GM19438 (cell line): ENCODE data around the gene TARS3.
A peak's percentile ranks its signal among the peaks of the same experiment; 100 is the strongest.
"Not testable (repeated sequence)": the region's sequence is repeated elsewhere in the genome, so short reads cannot be mapped to it uniquely, and the experiment has no call there.

ENCODE experiments used
- ATAC-seq: cut with Tn5 transposase; IDR thresholded peaks from one replicate; pipeline ENCODE4 v1.9.1; 2021; ENCODE audit warnings: low read depth; ENCODE audit not compliant: unreplicated experiment

The TARS3 gene

DNA sequence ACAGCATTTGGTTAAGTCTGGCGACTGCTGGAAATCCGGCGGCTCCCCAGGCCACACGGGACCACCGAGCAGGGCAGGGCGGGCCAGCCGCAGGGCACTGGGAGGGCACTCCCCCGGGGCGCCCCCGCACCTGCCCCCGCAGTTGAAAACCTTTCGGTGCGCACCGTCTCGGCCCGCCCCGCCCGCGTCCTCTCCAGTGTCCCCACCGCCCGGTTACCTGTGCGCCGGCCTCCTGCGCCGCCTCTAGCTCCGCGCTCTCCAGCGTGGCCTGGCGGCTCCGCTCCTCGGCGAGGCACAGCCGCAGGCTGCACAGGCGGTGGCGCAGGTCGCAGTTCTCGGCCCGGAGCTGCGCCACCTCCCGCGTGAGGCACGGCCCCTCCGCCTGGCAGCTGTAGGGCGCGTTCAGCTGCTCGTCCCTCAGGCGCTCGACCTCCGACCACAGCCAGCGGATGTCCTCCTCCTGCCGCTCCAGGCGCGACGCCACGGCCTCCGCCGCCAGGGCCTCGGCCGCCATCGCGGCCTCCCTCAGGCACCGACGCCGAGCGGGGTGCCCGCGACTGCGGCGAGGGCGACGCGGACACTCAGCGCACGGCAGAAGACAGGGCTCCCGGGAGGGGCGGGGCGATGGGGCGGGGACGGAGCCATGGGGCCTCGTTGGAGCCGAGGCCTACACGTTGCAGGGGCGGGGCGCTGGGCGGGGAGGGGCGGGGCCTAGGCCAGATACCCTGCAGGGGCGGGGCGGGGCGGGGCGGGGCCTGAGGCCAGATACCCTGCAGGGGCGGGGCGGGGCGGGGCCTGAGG lies at the start of gene TARS3:
Gene TARS3 (minus strand): TSS at position 600 of the 801 bp plus-strand sequence. CDS start 86 bp downstream, at position 514.
- peak; percentile 81 for ATAC-seq

- no peak for ATAC-seq
Measured at GRCh38 chr15:101773496-101774100, 49.3 kb upstream of the TARS3 start.

DNA sequence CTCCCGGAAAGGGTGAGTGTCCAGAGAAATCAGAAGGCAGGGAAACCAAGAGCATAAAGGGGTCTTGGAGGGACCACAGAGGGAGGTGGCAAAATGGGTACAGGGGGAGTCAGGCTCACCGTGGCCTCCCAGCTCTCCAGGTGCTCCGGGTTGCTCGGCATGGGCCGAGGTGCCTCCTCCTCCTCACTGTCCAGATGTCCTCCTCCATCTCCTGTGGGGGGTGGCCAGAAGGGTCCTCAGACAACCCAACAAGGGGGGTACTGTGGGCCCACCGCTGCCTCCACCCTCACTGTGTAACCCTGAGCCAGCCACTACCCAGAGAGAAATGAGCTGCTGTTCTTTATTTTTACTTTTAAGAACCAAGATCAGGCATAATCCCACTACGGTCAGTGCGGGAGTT lies 48.6 kb upstream of the TARS3 start:
- no peak for ATAC-seq

DNA sequence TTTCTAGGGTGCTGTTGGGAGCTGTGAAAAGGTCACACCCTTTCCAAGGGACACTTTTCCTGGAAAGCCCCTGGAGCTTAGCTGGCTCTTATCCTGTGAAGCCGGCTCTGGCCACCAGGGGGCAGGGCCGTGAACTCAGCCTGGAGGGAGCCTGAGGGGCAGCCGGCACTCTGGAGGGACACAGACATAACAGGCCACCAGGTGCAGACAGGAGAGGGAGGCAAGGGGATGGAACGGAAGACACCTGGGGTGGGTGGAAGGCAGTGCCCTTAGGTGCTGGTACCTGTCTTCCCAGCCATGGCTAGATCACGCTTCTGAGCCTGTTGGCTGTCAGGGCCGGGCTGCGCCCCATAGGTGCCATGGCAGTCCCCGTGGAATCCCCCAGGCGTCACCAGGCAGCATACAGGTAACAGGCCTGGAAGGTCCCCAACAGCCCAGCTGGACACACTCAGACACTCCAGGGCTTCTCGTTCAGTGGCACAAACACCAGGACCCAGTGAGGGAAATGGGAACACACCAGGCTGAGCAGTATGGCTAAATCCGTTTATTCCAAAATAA lies 42.9 kb upstream of the TARS3 start:
- not testable (repeated sequence) for ATAC-seq

DNA sequence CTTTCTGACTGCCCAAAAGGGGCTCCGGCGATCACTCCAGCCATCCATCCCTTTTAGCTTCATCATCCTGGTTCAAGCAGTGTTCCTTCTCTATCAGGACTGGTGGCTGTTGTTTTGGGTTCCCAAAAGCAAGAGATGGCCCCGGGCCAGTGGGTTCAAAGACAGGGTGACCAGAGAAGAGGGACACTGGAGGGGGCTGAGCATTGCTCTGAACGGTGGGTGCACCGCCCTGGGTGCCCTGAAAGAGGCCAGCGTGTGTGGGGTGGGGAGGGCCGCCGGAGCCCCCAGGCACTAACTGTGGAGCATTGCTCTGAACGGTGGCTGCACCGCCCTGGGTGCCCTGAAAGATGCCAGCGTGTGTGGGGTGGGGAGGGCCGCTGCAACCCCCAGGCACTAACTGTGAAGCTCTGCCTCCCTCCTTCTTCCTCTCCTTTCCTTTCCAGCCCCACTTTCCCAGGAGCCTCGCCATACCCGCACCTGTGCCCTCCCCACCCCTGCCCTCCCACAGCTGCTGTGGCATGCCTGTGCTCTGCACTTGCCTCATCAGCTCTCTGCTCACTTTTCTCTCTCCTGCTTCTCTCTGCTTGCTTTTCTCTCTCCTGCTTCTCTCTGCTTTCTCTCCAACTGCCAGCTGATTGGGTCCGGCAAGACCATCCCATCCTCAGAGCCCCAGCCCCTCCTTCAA lies 41.6 kb upstream of the TARS3 start:
- no peak for ATAC-seq

DNA sequence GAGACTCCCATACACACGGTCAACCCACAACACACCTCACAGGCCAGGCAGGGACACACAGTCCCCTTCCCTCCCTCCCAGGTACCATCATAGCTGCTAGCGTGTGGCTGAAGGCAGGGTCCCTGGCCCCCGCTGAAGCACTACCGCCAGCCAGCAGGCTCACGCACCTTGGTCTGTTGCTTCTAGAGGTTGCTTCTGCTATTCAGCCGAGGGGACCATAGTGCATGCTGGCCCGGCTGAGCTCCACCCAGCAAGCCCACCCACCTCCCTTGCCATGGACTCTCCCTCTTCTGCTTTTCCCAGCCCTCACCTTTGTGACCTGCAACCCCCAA lies 41.0 kb upstream of the TARS3 start:
- not testable (repeated sequence) for ATAC-seq

DNA sequence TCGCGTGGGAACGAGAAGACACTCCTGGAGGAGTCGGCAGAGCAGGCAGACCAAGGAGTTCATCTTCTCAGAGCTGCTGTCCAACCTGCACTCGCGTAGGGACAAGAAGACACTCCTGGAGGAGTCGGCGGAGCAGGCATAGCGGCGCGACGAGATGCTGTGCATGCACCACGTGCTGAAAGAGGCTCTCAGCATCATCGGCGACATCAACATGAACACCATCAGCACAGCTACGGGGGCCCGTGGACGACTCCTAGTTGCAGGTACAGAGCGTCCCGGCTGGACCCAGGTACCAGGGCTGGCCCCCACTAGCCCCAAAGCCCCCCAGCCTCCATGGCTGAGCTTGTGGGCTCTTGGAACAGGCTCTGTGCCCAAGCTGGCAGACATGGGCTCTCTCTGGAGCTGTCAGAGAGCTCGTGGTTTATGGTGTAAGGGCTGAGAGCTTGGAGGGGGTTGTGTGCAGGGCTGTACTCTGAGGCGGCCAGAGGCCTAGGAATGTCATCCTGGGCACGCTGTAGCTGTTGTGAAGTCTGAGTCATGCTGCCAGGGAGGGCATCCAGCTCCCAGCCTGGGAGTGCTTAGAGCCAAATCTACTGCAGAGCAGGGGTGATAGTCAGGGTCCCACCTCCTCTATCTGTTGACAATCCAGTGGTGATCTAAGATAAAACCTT lies 40.5 kb upstream of the TARS3 start:
- not testable (repeated sequence) for ATAC-seq

DNA sequence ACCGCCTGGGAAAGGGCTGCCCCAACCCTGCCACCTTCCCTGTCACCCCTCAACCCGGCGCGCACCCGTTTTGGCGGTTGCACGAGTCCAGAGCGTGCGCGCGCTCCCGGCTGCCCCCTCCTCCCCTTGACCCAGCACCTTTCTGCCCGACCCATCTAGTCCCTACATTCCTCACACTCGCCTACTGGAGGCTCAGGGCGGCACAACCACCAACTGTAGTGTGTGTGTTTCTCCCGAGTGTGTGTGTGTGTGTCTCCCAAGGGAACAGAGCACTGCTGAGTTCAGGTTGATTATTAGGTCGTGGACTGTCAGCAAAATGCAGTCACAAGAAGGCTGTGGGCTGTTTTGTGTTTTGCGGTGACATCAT lies 22.4 kb upstream of the TARS3 start:
- peak; percentile 33 for ATAC-seq

DNA sequence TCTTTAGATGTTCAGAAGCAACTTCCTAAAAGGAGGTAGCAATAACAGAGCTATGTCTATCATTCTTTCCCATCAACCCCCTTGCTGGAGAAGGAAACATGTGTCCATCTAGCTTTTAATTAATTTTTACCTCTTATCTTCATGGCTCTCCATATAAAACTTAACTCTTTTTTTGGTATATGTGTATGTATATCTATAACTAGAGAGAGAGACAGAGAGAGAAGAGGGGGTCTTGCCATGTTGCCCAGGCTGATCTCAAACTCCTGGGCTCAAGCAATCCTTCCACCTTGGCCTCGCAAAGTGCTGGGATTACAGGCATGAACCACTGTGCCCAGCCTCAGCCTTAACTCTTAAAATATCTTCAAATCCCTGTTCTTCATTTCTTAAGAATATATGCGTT lies 10.6 kb upstream of the TARS3 start:
- not testable (repeated sequence) for ATAC-seq

- no peak for ATAC-seq
Measured at GRCh38 chr15:101733545-101733944, 9.3 kb upstream of the TARS3 start.

GRCh38 chr15:101732772-101733171 lies 8.5 kb upstream of the TARS3 start:
- ATAC-seq = no peak

DNA sequence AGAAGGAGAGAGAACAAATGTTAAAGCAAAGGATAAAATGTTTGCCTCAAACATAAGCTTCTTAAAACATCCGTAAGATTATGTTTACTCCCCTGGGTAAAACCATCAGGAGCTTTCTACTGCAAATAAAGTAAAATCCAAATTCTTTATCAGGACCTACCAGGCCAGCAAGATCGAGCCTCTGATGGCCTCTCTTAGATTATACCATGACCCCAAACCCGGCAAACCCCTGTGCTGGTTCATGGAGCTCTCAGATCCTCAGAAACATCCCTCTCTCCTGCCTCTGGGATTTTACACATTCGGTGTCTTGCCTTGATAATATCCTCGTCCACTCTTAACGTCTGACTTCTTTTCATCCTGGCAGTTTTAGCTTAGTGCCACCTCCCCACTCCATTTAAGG lies 7.5 kb upstream of the TARS3 start:
- ATAC-seq = no peak

DNA sequence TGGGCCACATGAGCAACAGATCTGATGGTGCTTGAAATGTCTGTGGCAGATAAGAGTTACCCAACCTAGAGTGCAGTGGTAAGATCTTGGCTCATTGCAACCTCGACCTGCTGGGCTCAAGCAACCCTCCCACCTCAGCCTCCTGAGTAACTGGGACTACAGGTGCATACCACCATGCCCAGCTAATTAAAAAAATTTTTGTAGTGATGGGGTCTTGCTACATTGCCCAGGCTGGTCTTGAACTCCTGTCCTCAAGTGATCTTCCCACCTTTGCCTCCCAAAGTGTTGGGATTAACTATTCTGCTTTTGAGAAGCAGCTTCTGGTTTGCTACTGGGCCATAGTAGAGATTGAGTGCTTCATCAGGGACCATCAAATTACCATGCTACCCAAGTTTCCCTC lies 2.9 kb upstream of the TARS3 start:
- ATAC-seq = no peak

- ATAC-seq = no peak
Measured at GRCh38 chr15:101725073-101725472, 800 bp upstream of the TARS3 start.

DNA sequence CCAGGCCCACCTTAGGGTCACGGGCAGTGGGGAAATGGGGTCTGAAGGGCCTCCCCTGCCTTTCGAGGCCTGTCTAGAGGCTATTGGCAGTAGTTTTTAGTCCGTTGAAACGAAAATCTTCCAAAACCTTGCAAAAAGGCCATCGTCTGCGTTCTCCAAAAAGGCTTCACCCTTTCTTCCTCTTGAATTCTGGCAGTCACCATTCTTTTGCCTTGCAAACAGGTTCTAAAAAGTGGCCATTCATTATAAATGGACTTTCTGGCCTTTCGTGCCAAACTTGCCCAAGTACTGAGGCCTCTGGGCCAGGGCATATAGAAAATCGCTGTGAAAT lies 367 bp upstream of the TARS3 start:
- no peak for ATAC-seq

- ATAC-seq = peak; percentile 37
Measured at GRCh38 chr15:101723171-101723873, 951 bp downstream of the TARS3 start.

- ATAC-seq = no peak
Measured at GRCh38 chr15:101718896-101719295, 5.4 kb downstream of the TARS3 start.

DNA sequence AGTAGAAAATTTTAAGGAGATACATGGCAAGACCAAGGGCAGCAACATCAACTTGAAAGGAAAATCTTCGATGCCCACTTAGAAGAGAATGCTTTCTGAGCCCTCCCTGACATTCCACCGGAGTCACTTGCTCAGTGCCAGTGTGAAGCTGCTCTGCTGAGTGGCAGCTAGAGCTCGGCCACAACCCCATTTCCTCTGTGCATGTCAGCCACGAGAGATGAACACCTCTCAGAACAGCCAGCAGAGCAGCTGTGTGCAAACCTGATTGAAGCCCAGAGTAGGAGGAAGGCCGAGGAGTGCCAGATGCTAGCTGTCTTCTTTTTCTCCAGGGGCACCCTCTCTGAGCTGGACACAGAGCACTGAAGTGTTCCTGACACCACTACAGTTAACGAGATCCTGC lies 12.2 kb downstream of the TARS3 start:
- no peak for ATAC-seq

- ATAC-seq = no peak
Measured at GRCh38 chr15:101710806-101711205, 13.5 kb downstream of the TARS3 start.

DNA sequence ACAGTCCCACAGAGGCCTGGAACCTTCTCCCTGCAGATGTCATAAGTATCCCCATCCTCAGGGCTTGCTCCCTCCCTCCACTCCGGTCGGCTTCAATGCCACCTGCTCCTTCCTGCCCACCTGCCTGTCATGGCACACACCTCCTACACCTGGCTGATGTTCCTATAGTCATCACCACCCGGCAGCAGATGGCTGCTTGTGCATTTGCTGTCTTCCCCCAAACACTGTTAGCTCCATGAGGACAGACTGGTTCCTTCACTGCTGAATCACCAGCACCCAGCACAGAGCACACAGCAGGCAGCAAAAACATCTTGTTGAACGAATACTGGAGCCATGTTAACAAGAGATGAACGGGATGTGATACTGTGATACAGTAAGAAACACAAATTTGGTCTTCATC lies 14.8 kb downstream of the TARS3 start:
- ATAC-seq = no peak

GRCh38 chr15:101707983-101708382 lies 16.3 kb downstream of the TARS3 start:
- no peak for ATAC-seq
